Measurements from ENCODE around the gene NFKB2.

DNA sequence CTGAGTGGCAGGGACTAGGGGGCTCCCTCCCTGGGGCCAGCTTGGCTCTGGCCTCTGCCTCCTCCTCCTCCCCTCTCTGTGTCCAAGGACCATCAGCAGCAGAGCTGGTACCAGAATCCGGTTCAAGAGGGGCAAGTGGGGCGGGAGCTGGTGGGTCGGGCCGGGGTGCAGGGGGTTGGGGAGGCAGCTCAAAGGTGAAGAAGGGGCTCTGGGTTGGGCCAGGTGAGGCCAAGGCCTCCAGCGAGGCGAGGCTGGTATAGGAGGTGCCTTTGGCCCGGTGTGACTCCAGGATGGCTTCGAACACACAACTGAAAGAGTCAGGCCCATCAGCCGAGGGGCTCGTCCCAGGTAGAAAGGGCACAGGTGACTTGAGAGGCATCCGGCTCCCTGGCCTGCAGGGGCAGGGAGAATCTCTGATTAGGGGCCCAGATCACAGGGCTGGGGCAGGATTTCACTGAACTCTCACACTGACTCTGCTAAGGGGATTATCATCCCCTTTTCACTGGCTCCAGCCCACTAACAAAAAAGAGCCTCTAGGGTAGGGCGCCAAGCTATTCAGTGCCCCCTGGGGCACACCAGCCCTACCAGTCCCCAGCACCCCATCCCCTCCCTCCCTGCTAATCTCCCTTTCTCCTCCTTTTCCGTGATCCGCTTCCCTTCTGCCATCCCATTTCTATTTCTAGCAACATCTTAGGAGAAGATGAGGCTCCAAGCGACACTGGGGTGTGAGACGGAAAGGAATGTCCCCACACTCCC, 18.5 kb downstream of the NFKB2 start:
- TF ChIP-seq, protein P1, sequence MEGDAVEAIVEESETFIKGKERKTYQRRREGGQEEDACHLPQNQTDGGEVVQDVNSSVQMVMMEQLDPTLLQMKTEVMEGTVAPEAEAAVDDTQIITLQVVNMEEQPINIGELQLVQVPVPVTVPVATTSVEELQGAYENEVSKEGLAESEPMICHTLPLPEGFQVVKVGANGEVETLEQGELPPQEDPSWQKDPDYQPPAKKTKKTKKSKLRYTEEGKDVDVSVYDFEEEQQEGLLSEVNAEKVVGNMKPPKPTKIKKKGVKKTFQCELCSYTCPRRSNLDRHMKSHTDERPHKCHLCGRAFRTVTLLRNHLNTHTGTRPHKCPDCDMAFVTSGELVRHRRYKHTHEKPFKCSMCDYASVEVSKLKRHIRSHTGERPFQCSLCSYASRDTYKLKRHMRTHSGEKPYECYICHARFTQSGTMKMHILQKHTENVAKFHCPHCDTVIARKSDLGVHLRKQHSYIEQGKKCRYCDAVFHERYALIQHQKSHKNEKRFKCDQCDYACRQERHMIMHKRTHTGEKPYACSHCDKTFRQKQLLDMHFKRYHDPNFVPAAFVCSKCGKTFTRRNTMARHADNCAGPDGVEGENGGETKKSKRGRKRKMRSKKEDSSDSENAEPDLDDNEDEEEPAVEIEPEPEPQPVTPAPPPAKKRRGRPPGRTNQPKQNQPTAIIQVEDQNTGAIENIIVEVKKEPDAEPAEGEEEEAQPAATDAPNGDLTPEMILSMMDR (IDR thresholded peaks at IDR 0.05 in 8 of 11, conservative IDR thresholded peaks at IDR 0.05 in 3 of 11) = no peak
- no peak for TF ChIP-seq POLR2A (IDR thresholded peaks at IDR 0.05)
- TF ChIP-seq POLR2AphosphoS5 (IDR thresholded peaks at IDR 0.05) = no peak

Measured in spleen (tissue), 7 donors.